Esophagus squamous epithelium (tissue), 4 donors: ENCODE measurements around the gene SLC12A2.

Experiments
- CTCF ChIP-seq, 6 experiments: fragments of 450-650 bp in 4 of 6; fragments of 200-600 bp in 2 of 6; sonication (generic) in 2 of 6; IDR thresholded peaks; one replicate each; pipeline ENCODE4 v1.5.1; 2016 to 2019; ENCODE audit warnings: antibody characterized with exemption in 6 of 6, mild to moderate bottlenecking in 4 of 6, moderate library complexity in 4 of 6
- POLR2A ChIP-seq, 4 donors: fragments of 450-650 bp; IDR thresholded peaks; one replicate each; pipeline ENCODE4 v1.6.1; 2017; ENCODE audit warnings: antibody characterized with exemption in 4 of 4, mild to moderate bottlenecking in 4 of 4, moderate library complexity in 3 of 4

- TF ChIP-seq CTCF (IDR thresholded peaks at IDR 0.05) (no peak), POLR2A (IDR thresholded peaks at IDR 0.05) (no peak)
Observed at GRCh38 chr5:128213833-128214232, 130.3 kb downstream of the SLC12A2 start.
